Muscle layer of duodenum (tissue), 2 donors: ENCODE measurements around the gene PRR15.

Experiments used
- H3K27ac ChIP-seq: one replicate; pipeline ENCODE4 v1.7.0; 2013; ENCODE audit warnings: mild to moderate bottlenecking, low read length
- H3K27me3 ChIP-seq: one replicate; pipeline ENCODE4 v1.7.0; 2013; ENCODE audit warnings: low read depth, mild to moderate bottlenecking, control low read depth, low read length
- H3K36me3 ChIP-seq, 2 donors: one replicate each; pipeline ENCODE4 v1.7.0; 2013; ENCODE audit warnings: low read length in 2 of 2, control low read depth in 1 of 2, mild to moderate bottlenecking in 1 of 2; ENCODE audit not compliant: insufficient read depth in 2 of 2, control insufficient read depth in 1 of 2
- H3K4me1 ChIP-seq, 2 donors: one replicate each; pipeline ENCODE4 v1.7.0; 2013; ENCODE audit warnings: low read length in 2 of 2, mild to moderate bottlenecking in 2 of 2, control low read depth in 1 of 2, moderate library complexity in 1 of 2; ENCODE audit not compliant: insufficient read depth in 2 of 2, control insufficient read depth in 1 of 2
- H3K4me3 ChIP-seq, 2 donors: one replicate each; pipeline ENCODE4 v1.7.0; 2013; ENCODE audit warnings: low read length in 2 of 2, low read depth in 1 of 2, mild to moderate bottlenecking in 1 of 2
- H3K9me3 ChIP-seq, 2 donors: one replicate each; pipeline ENCODE4 v1.7.0; 2013; ENCODE audit warnings: low read length in 2 of 2, control low read depth in 1 of 2, mild to moderate bottlenecking in 1 of 2; ENCODE audit not compliant: control insufficient read depth in 1 of 2
- donor health status: healthy.

PRR15 gene

DNA sequence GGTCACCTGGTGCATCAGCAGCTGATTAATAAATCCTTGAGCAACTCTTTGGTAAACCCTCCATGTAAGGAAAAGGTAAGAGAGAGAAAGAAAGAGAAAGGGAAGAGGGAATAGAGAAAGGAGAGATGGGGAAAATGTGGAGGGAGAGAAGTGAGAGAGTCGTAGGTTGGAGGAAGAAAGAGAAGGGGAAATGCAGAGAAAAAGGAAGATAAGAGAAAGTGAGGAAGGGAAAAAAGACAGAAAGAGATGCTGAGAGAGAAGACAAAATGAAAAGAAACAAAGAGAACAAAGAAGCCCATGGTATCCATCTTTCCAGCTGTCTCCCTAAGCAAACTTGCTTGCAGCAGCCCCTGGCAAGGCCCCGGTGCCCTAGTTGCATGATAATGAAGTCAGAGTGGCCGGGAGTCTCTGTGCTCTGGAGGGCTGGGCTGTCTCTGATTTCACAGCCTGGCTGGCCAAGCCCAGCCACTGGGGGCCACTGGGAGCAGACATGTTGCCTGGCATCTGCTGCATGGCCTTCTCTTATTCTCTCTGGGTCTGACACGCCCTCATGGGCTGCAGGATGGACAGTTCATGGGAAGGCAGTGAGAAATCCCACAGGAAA is 48.4 kb downstream of the PRR15 start:
- H3K27me3 ChIP-seq: no peaks in the 10 kb centered on the region
- H3K4me1 ChIP-seq: no peaks in the 10 kb centered on the region
- H3K4me3 ChIP-seq: no peak overlapping the region
- no peaks in the 10 kb centered on the region for H3K9me3 ChIP-seq
- no peak overlapping the region for H3K27ac ChIP-seq
- H3K36me3 ChIP-seq: no peaks in the 10 kb centered on the region

DNA sequence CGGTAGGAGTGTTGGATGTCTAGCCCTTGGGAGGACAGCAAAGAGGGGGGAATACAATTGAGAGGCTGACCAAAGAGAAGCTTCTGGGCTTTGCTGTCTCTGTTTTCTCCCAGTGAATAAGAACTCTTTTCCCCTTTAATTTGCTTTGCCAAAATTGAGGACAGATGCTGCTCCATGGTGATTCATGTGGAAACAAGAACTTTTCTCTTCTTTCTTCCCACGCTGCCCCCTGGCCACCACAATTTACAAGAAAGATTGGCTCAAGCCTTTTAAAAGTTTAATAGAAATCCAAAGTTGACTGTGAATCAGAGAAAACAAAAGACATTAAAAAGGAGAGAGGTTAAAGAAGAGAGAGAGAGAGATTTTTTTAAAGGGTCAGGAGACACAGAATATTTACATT is 49.0 kb downstream of the PRR15 start:
- no peak overlapping the region for H3K4me3 ChIP-seq
- H3K27me3 ChIP-seq: no peaks in the 10 kb centered on the region
- H3K27ac ChIP-seq: no peak overlapping the region
- H3K4me1 ChIP-seq: no peaks in the 10 kb centered on the region
- H3K36me3 ChIP-seq: no peaks in the 10 kb centered on the region
- no peaks in the 10 kb centered on the region for H3K9me3 ChIP-seq

- Histone ChIP-seq H3K4me3 (no peak overlapping the region), H3K36me3 (no peaks in the 10 kb centered on the region), H3K27me3 (no peaks in the 10 kb centered on the region), H3K4me1 (no peaks in the 10 kb centered on the region), H3K27ac (no peak overlapping the region), H3K9me3 (no peaks in the 10 kb centered on the region)
These were observed 49.5 kb downstream of the PRR15 start for GRCh38 chr7:29613100-29613499.

DNA sequence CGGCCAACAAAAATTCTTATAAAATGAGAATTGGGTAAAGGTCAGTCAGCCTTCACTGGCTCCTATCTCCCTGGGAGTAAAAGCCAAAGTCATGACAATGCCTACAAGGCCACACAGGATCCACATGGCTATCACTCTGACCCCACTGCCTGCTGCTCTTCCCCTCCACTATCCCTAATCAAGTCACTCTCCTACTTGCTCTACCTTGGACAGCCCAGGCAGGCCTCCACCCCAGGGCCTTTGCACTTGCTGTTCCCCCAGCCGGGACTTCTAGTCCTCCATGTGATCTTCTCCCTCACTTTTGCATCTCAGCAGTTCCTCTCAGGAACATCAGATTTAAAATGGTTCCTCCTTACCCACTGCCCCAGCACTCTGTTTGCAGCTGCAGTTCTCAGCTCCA is 50.6 kb downstream of the PRR15 start:
- Histone ChIP-seq H3K27me3 (no peaks in the 10 kb centered on the region), H3K36me3 (no peaks in the 10 kb centered on the region), H3K4me1 (no peaks in the 10 kb centered on the region), H3K9me3 (no peaks in the 10 kb centered on the region), H3K27ac (no peak overlapping the region), H3K4me3 (no peak overlapping the region)
